ENCODE results near the gene SOX11.
"Not testable (repeated sequence)": the region's sequence is repeated elsewhere in the genome, so short reads cannot be mapped to it uniquely, and the experiment has no call there.

SOX11 gene

DNA sequence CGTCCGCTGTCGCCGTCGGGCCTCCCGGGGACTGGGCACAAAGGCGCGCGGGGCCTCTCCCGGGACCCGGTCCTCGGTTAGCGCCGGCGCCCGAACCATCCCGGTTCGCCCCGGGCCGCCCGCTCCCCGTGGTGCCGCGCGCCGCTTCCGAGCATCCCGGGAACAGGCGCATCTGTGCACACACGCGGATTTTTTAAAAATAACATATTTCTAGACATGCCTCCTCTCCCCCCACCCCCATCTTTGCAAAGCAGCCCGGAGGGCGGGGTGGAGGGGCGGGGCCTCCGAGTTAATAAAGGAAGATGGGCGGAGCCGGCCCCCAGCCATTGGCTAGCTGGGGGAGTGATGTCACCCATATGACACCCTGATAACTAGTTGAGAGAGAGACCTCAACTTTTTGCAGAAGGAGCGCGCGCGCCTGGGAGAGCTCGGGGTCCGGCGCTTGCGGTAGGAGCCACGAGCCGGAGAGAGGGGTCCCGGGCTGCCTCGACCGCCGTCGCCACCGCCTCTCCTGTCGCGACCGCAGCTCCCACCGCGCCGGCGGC is at the start of gene SOX11:
Gene SOX11 (plus strand): TSS at position 400 of the 545 bp plus-strand sequence. CDS start 338 bp downstream, outside the sequence.
- DNase-seq (ENCODE audit: low read depth in 2 of 2), result no peak

- DNase-seq (ENCODE audit: low read depth in 2 of 2), result not testable (repeated sequence)
Observed at GRCh38 chr2:5652734-5653133, 39.5 kb upstream of the SOX11 start.

DNA sequence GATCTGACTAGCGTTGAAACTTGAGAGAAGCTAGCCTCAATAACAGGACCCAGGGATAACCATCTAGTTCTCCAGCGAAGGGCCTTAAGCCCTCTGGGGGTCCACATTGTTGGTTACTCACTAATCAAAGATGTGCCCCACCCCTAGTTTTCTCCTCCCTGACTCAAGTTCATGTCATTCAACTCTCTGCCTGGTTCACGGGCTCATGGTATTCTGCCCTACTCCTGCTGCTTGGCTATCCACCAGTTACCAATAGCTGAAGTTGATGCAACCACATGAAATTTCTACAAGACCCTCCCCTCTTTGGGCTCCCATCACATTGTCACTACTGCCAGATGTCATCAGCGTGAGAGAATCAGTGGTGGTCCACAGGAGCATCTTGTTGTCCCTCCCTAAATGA is 38.4 kb upstream of the SOX11 start:
- DNase-seq (ENCODE audit: low read depth in 2 of 2), result not testable (repeated sequence)

- DNase-seq (ENCODE audit: low read depth in 2 of 2), result no peak
Observed at GRCh38 chr2:5657231-5657630, 35.0 kb upstream of the SOX11 start.

DNA sequence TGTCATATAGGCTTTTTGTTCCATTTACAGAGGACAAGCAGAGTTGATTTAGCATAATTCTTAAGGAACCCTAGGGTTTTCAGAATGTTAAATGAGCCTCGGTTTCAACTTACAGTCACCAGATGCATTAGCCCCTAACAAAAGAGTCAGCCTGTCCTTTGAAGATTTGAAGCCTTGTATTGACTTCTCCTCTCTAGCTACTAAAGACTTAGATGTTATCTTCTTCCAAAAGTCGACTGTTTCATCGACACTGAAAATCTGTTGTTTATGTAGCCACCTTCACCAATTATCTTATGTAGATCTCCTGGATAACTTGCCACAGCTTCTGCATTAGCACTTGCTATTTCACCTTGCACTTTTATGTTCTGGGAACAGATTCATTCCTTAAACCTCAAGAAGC is 31.6 kb upstream of the SOX11 start:
- DNase-seq (ENCODE audit: low read depth in 2 of 2), result no peak

DNA sequence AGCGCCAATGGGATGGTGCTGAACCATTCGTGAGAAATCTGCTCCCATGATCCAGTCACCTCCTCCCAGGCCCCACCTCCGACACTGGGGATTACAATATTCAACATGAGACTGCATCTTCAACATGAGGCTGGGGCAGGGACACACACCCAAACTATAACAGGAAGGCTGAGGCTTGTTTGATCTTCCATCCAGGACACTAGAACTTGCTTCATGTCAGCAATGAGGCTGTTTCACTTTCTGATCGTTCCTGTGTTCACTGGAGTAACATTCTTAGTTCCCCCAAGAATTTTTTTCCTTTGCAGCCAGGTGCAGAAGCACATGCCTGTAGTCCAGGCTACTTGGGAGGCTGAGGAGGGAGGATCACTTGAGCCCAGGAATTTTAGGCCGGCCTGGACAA is 30.8 kb upstream of the SOX11 start:
- DNase-seq (ENCODE audit: low read depth in 2 of 2), result no peak

DNA sequence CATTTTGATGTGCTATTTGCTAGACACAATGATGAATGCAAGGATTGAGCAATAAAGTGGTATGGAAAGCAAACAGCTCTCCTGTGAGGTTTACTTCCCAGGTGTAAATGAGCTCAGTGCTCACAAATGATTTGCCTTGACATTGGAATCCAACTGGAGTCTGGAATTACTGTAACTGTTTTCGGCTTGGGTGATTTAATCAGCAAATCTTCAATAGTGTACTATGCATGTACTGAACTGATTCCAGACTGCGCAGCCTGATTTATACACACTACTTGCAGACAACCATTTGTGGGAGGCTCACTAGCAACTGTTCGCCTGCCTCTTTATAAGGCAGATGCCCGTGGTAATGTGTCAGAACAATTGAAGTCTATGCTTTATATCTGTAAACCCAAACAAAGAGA is 27.9 kb upstream of the SOX11 start:
- DNase-seq (ENCODE audit: low read depth in 2 of 2), result no peak

DNA sequence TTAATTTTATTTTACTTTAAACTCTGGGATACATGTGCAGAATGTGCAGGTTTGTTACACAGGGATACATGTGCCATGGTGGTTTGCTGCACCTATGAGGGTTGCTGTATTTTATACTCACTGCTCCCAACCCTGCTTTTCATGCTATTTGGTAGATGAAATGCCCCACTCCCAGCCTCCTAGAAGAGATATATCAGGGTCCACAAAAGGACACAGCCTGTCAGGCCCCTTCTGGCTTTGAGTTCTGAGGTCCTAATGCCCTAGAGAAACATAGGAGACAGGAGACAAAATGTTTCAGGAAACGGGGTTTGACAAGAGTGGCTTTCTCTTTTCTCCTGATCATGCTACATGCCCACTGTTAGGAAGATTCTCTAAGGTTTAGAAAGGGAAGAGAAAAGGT is 27.1 kb upstream of the SOX11 start:
- DNase-seq (ENCODE audit: low read depth in 2 of 2), result no peak

DNA sequence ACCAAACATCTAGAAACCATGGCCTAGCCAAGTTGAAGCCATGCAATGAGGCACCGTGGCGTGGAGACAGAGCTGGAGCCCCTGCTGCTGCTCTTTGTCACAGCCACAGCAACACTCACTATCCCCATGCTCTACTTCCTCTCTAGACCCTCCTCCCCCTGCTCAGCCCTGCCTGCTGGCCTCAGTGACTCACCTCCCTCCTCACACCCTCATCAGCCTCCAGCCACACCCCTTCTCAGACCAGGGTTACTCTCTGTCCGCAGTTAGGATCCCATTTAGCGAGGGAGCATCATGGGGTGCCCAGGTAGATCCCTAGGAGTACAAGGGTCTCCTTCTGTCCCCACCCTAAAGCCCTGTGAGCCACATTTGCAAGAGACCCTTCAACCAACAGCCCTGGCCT is 25.4 kb upstream of the SOX11 start:
- no peak for DNase-seq (ENCODE audit: low read depth in 2 of 2)

GRCh38 chr2:5667655-5668054 is 24.5 kb upstream of the SOX11 start:
- not testable (repeated sequence) for DNase-seq (ENCODE audit: low read depth in 2 of 2)

- DNase-seq (ENCODE audit: low read depth in 2 of 2), result no peak
Observed at GRCh38 chr2:5668682-5669250, 23.4 kb upstream of the SOX11 start.

- DNase-seq (ENCODE audit: low read depth in 2 of 2), result no peak
Observed at GRCh38 chr2:5672749-5673144, 19.4 kb upstream of the SOX11 start.

DNA sequence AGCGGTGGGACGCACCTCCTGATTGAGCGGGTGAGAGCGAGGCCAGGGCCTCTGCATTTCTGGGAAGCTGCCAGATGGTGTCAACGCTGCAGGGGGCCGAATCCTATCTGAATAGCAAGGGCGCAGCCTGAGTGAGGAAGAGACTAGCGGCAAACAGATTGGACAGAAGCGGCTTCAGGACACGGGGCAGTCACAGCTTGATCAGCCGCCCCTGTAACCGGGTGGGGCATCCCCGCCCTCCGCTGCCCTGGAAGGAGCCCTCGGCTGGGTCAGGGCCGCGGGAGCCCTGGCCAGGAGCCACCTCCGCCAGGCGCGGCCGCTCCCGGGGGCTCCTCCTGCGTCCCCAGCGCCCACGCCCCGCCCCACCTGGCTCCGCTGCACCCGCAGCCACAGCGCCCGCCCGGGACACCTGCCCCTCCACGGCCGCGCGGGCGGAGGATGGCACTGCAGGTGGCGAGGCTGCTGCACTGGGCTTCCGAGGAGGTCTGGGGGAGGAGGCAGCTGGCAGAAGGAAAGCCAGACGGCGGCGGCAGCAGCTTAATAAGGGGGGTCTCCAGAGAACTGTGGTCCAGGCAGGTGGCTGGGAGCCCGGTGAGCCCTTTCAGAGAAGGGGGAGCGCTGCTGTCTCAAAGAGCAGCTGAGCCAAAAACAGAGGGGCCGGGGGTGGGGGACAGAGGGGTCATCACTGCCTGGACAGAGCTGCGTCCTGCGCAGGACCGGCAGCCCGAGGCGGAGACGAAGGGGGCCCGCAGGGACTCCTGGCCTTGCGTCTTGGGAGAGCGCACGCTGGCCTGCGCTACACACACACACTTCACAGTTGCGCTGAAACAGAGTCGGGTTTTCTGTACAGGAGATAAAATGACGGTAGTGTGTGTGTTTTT is 18.8 kb upstream of the SOX11 start:
- DNase-seq (ENCODE audit: low read depth in 2 of 2), result no peak

- no peak for DNase-seq (ENCODE audit: low read depth in 2 of 2)
Observed at GRCh38 chr2:5674026-5674340, 18.2 kb upstream of the SOX11 start.

DNA sequence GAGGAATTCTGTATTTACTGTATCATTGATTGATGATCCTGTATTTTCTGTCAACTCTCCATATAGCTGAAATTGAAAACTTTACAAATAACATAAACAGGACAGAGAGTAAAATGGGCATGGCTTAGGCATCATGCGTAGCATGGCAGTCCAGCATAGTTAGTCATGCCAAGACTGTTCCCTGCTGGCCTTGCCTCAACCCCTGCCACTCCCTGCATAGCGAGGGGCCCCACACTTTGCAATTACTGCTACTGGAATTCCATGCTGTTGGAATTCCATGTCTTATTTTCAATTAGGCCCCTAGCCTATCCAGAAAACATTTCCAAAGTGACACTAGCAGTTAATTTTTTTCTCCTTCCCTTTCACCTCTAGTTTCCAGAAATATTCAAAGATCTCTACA is 15.1 kb upstream of the SOX11 start:
- DNase-seq (ENCODE audit: low read depth in 2 of 2), result no peak

- no peak for DNase-seq (ENCODE audit: low read depth in 2 of 2)
Observed at GRCh38 chr2:5683471-5683870, 8.7 kb upstream of the SOX11 start.

- no peak for DNase-seq (ENCODE audit: low read depth in 2 of 2)
Observed at GRCh38 chr2:5685225-5685624, 7.0 kb upstream of the SOX11 start.

DNA sequence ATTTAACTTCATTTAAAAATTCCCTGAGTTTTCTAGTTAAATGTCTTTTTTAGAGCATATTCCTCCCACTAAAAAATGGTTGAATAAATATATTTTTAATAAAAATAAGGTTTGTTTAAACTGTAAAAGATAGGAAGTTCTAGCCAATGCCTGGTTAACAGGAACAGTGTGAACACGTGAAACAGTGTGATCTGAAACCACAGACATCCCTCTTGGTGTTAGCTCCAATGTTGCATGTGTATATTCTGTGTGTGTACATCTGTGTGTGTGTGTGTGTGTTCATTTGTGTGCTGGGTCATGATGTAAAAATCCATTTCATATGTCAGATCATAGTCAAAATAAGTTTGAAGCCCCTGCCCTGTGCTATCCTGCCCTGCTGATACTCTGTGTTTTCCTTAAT is 6.1 kb upstream of the SOX11 start:
- no peak for DNase-seq (ENCODE audit: low read depth in 2 of 2)

GRCh38 chr2:5686536-5686935 is 5.6 kb upstream of the SOX11 start:
- DNase-seq (ENCODE audit: low read depth in 2 of 2), result no peak

DNA sequence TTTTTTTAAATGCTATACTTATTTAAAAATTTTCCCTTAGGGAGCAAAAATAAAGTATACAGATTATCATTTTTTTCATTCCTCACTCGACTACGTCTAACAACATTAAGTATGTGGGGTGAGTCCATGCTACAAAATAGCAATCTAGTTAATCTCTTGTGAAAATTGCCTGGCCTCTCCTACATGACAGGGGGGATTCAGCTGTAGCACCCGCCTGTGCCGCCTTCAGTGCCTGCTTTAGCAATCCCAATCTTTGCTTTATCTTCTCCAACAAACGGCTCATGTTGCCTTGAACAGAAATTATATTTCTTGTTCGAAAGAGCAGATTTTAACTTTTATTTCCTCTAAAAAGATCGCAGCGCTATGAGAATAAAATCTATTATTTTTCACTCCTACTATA is 2.4 kb upstream of the SOX11 start:
- no peak for DNase-seq (ENCODE audit: low read depth in 2 of 2)

DNA sequence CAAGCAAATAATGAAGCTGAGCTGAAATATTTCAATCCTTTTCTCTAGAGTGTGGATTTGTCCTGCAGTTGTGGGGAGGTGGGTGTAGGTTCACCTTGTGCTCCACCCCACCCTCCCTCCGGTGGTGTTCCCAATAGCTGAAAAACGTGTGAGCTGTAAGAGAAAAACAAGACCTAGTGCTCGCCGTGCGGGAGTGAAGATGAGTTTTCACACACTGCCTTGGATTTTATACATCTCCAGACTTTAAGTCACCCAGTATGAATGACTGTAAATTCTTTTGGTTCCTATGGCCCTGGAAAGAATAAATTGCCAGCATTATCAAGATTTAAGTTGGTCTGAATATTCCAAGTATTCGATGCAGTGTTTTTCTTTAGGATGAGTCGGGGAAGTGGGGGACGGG is 1.9 kb upstream of the SOX11 start:
- DNase-seq (ENCODE audit: low read depth in 2 of 2), result no peak

DNA sequence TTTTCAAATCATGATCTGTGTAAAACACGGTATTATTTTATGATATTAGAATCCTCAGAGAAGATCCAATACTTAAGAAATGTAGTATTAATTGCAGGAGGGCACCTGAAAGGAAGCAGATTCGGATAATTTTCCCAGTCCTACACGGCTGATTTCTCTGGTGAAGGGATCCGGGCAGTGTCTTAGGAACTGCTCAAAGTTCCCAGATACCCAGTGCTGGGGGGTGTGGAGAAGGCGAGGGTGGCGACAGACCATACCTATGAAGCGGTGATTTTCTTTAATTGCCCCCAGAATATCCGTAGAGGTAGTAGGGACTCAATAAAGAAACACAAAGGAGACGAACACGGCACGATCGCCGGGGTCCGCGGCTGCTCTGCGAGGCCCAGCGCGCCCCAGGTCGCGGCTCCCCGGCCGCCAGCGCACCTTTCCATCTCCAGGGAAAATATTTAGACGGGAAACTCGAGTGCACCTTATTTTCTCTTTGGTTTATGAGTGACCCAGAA is 1.4 kb upstream of the SOX11 start:
- DNase-seq (ENCODE audit: low read depth in 2 of 2), result no peak
